Stimulated activated CD4-positive, alpha-beta T cell treated with anti-CD3 and anti-CD28 coated beads, Interleukin-12 subunit alpha, Interleukin-12 subunit beta, amount 100 ng/mL, for 4 hours (primary cell): ENCODE results near the gene PWWP2A.
A peak's percentile ranks its signal among the peaks of the same experiment; 100 is the strongest.
"Not testable (repeated sequence)": the region's sequence is repeated elsewhere in the genome, so short reads cannot be mapped to it uniquely, and the experiment has no call there.

Source experiments
- DNase-seq: peaks from one replicate; pipeline ENCODE4 v3.0.0-alpha.2; 2020

Gene PWWP2A, protein sequence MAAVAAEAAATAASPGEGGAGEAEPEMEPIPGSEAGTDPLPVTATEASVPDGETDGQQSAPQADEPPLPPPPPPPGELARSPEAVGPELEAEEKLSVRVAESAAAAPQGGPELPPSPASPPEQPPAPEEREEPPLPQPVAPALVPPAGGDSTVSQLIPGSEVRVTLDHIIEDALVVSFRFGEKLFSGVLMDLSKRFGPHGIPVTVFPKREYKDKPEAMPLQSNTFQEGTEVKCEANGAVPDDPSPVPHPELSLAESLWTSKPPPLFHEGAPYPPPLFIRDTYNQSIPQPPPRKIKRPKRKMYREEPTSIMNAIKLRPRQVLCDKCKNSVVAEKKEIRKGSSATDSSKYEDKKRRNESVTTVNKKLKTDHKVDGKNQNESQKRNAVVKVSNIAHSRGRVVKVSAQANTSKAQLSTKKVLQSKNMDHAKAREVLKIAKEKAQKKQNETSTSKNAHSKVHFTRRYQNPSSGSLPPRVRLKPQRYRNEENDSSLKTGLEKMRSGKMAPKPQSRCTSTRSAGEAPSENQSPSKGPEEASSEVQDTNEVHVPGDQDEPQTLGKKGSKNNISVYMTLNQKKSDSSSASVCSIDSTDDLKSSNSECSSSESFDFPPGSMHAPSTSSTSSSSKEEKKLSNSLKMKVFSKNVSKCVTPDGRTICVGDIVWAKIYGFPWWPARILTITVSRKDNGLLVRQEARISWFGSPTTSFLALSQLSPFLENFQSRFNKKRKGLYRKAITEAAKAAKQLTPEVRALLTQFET

DNA sequence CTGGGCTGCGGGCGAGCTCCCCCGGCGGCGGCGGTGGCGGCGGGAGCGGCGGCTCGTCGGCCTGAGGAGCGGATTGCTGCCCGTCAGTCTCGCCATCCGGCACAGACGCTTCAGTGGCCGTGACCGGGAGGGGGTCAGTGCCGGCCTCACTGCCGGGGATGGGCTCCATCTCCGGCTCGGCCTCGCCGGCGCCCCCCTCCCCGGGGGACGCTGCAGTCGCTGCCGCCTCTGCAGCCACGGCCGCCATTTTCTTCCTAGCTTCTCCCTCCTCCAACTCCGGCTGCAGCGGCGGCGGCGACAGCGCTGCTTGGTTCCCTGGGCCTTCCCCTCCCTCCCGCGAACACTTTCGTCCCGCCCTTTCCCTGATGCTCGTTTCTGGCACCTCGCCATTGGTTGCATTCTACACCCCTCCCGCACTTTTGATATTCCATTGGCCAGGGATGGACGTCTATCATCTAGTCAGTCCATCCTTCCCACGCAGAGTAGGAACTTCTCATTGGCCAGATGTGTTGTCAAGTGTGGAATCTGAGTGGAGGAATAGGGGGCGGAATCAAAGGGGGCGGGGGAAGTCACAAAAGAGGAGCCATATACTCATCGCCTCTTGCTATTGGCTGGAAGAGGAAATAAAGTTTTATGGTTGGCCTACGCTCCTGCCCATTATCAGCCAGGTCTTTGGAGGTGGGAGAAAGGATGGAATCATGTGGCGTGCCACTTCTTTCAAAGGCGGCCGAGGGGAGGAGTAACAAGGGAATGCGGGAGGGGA is at the start of gene PWWP2A:
TSS of gene PWWP2A (minus strand) at position 309 of the 763 bp plus-strand sequence. CDS start at position 247, 62 bp downstream.
- peak; percentile 94 for DNase-seq

DNA sequence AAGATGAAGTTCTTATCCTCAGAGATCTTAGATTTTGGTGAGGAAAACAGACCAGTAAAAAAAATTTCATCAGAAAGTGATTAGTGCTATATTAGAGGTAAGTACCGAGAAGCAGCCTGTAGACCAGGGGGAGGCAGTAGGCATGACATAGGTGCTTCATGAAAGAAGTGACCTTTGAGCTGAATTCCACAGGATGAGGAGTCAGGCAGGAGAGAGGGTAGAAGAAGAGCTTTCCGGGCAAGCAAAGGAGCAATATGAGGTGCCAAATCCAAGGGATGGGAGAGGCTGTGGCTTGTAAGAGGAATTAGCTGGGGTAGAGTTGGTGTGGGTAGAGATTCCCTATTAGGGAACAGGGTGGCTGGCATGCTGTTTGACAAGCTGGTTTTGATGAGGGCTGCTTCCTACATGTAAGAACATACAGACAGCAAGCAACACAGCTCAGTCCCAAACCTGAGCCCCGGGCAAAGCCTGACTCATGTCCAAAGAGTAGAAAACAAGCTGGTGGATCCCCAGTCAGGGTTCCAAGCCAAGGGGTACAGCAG is 48.4 kb upstream of the PWWP2A start:
- no peak for DNase-seq

DNA sequence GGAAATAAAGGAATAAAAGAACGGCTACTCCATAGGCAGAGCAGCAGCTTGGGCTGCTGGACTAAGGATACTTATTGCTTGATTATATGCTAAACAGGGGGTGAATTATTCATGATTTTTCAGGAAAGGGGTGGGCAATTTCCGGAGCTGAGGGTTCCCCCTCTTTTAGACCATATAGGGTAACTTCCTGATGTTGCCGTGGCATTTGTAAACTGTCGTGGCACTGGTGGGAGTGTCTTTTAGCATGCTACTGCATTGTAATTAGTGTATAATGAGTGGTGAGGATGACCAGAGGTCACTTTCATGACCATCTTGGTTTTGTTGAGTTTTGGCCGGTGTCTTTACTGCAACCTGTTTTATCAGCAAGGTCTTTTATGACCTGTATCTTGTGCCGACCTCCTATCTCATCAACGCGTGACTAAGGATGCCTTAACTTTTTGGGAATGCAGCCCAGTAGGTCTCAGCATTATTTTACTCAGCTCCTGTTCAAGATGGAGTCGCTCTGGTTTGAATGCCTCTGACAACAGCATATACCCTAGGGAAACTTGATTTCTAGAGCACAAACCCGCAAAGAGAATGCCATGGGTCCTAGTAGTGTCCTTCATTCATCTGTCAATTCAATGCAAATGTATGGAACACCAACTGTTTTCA is 47.8 kb upstream of the PWWP2A start:
- DNase-seq: no peak

DNA sequence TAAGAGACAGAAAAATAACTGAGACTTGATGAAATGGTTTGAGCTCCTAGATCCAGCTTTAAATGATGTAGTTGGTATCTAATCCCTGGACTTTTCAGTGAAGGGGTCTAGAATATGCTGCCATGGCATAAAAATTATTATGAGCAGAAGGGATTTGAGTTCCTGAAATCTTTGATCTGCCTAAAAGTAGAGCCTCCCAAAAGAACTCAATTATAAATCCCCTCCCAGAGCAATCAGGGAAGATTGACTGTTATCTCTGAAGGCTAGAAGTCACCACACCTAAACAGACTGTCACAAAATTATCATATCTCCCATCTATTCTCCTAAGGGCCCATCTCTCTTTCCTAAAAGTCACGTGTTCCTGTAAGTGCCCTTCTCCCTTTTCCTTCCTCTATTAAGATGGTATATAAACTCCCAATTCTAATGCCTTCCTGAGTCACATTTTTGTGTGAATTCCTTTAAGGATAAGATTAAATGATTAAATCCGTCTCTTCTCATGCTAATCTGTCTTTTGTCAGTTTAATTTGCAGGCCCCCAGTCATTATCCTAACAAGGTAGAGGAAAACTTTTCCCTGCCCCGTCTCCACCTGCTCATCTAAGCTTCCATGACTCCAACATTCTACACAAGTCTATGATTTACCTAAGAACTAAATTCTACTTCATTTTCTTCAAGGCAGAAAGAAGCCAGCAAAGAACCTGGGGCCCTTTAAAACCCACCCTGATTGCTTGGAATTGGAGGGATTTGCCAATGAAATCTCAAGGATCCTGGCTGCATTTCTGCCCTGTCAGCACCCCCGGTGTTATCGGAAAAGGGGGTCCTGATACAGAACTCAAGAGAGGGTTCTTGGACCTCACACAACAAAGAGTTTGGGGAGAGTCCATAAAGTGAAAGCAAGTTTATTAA is 47.1 kb upstream of the PWWP2A start:
- DNase-seq: no peak

DNA sequence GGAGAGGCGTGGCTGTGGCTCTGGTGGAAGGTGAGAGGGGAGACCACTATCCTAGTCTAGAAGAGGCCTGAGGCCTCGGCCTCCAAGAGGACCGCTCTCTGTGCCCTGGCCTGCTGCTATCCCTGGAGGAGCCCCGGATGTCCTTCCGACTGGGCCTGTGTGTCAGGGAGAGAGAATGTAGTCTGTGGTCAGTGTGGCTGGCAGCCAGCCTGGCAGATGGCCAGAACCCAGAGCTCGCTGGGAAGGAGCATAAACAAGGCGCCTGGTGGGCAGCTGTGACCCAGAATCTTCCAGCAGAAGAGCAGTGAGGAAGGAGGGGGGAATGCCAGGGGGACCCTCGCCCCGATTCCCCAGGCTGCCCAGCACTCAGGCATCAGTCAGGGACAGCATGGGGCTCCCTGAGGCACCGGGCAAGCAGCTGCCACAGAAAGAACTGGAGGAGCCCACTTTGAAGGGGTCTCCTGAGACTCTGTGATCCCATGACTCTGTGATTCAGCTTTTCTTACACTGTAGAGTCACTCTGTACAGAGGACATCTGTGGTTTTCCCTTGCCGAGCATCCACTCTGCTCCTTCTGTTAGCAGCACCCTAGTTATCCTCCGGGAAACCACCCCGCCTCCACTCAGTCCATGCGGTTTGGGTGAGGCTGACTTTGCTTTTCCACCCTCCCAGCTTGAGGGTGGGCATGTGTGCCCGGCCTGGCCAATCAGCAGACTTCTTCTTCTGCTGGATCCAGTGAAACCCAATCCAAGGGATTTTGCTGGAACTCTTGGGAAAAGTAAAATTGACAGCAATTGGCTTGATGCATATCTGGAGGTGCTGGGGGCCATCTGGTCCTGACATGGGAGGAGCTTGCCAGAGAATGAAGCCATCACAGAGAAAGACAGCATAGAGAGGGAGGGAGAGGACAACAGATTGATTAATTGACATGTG is 46.2 kb upstream of the PWWP2A start:
- no peak for DNase-seq

DNA sequence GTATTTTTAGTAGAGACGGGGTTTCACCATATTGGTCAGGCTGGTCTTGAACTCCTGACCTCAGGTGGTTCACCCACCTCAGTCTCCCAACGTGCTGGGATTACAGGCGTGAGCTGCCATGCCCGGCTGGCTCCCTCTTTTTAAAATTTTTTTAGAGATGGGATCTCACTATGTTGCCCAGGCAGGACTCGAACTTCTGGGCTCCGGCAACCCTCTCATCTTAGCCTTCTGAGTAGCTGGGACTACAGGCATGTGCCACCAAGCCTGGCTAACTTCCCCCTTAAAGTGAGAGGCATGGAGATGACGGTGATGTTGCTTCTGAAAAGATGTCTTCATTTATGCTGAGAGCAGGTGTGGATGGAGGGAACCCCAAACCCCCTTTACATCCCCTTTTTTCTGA is 43.7 kb upstream of the PWWP2A start:
- no peak for DNase-seq

DNA sequence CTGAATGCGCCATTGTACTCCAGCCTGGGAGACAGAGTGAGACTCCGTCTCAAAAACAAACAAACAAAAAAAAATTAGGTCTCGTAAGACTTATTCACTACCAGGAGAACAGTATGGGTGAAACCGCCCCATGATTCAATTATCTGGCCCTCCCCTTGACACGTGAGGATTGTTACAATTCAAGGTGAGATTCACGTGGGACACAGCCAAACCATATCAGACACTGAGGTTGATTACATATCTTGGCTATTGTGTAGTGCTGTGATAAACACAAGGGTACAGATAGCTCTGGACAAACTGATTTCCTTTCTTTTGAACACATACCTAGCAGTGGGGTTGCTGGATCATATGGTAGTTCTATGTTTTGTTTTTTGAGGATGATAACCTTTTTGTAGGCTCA is 42.4 kb upstream of the PWWP2A start:
- no peak for DNase-seq

DNA sequence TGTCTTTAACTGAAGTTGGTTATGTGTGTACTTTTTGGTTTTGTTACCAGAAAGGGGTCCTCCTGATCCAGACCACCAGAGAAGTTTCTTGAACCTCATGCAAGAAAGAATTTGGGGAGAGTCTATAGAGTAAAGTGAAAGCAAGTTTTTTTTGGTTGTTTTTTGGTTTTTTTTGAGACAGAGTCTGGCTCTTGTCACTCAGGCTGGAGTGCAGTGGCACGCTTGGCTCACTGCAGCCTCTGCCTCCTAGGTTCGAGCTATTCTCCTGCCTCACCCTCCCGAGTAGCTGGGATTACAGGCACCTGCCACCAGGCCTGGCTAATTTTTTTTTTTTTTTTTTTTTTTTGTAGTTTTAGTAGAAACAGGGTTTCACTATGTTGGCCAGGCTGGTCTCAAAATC is 41.6 kb upstream of the PWWP2A start:
- not testable (repeated sequence) for DNase-seq

DNA sequence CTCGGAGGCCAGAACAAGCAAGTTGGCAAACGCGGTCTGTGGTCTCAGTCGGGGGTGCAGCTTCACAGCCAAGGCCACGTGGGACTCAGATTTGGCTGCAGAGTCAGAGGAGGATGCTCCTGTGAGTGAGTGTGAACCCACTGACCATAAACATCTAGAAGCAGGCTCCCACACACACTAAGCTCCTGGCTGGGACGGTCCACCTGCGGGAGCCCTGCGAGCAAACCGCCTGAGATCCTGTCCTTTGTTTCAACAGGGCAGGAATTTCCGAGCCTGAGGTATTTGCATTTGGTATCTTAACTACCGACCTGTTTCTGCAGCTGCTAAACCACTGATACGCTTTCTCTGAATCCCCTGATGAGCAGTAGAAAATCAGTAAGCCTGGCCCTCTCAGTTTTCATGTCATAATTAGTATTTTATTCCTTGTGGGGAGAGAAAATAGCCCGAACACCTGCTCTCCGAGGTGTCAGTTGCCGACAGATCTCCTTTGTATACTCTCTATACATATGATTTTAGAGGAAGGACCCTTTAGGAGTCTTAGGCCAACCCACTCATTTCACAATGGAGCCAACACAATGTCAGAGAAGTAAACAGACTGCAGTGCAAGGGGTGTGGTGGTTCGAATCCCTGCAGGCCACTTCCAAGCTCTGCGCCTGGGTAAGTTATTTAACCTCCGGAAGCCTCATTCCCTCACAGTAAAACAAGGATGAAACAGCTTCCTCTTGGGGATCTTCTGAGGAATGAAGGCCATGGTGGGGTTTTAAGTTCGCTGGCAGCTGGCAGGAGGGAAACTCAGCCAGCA is 40.9 kb upstream of the PWWP2A start:
- no peak for DNase-seq

DNA sequence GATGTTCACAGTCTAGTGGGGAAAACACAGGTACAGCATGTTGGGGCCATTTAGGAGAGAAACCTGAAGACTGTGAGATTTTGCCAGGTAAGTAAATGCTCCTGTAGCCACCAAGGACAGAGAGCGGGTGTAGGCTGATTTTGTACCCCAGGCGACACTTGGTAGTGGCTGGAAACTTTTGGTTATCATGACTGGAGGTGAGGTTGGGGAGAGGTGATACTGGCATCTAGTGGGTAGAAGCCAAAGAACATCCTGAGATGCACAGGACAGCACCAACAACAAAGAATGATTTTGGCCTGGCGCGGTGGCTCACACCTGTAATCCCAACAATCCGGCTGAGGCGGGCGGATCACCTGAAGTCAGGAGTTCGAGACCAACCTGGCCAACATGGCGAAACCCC is 38.8 kb upstream of the PWWP2A start:
- DNase-seq: no peak

DNA sequence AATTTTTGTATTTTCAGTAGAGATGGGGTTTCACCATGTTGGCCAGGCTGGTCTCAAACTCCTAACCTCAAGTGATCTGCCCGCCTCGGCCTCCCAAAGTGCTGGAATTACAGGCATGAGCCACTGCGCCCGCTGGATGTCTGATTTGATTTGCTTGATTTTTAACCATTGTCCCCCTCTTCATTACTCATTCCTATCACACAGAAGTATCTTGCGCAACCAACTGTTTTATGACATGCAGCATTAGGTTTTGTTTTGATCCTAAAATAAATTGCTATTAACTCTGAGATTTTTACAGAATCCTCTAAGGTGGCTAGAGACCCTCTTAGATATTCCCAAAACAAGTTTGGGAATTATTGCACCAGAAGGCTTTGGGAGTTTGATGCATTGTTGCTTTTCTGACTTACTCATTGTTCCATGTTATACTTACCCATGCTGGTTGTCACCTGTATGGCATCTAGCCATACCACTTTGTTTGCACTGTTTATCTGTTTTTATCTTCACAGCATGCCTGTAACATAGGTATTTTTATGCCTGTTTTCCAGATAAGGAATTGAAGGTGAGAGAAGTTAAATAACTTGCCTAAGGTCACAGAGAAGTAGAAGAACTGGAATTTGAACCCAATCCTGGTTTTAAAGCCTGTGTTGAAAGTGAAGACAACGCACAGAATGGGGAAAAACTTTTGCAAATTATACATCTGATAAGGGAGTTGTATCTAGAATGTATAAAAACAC is 35.9 kb upstream of the PWWP2A start:
- no peak for DNase-seq

DNA sequence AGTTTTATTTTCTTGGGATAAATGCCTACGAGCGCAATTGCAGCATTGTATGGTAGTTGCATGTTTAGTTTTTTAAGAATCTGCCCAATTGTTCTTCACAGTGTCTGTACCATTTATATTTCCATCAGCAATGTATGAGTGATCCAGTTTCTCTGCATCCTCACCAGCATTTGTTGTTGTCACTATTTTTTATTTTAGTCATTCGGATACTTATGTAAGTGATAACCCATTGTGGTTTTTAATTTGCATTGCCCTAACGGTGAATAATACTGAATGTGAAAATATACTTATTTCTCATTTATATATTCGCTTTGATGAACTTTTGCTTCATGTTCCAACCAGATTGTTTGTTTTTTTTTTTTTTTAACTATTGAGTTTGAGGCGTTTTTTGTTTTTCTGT is 33.7 kb upstream of the PWWP2A start:
- no peak for DNase-seq

DNA sequence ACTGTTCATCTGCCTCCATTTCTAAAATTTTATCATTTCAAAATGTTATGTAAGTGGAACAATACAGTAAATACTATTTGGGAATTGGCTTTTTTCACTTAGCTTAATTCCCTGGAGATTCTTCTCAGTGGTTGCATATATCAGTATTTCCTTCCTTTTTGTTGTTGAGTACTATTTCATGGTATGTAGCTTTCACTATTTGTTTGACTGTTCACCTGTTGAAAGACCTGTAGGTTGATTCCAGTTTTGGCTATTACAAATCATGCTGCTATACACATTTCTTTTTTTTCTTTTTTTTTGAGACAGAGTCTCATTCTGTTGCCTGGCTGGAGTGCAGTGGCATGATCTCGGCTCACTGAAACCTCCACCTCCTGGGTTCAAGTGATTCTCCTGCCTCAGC is 33.0 kb upstream of the PWWP2A start:
- DNase-seq: no peak

DNA sequence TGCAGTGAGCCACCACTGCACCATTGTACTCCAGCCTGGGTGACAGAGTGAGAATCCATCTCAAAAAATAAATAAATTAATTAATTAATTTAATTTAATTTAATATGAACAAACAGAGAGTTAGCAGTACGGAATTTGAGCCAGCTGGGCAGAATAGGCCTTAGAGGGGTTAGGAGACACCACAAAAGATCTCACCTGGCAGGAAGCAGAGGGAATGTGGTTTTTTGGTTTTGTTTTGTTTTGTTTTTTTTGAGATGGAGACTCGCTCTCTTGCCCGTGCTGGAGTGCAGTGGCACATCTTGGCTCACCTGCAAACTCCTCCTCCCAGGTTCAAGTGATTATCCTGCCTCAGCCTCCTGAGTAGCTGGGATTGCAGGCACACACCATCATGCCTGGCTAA is 31.8 kb upstream of the PWWP2A start:
- no peak for DNase-seq

DNA sequence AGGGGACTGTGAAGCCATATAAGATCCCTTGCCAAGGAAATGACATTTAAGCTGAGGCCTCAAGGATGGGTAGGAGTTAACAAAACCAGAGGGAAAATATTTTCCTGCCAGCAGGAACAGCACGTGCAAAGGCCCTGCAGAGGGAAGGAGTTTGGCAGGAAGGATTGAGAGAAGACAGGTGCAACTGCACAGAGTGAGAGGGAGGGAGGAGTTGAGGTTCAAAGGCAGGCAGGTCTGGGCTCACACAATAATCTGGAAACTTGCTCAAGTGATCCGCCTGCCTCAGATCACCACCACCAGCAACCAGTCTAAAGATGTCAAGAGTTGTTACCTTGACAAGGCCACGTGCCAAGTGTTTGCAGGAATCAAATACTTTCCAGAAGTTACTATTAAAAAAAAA is 31.1 kb upstream of the PWWP2A start:
- DNase-seq: no peak

DNA sequence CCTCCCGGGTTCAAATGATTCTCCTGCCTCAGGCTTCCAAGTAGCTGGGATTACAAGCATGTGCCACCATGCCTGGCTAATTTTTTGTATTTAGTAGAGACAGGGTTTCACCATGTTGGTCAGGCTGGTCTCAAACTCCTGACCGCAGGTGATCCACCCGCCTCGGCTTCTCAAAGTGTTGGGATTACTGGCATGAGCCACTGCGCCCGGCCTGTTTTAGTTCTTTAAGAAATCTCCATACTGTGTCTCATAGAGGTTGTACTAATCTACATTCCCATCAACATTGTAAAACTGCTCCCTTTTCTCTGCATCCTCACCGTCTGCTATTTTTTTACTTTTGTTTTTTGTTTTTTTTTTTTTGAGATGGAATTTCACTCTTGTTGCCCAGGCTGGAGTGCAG is 25.2 kb upstream of the PWWP2A start:
- DNase-seq: not testable (repeated sequence)

DNA sequence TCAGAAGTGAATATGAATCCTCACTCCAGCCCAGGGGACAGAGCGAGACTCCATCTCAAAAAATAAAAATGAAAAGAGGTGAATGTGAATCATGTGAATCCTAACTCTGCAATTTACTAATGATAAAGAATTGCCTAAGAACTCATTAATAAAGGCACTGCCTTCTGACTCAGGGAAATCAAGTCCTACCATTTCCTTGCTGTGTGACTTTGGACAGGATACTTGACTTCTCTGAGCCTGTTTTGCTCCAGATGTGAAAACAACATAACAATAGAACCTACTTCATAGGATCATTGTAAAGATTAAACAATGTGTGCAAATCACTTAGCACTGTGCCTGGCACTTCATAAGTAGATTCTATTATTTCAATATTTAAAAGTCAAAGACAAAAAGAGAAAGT is 15.1 kb upstream of the PWWP2A start:
- DNase-seq: no peak

DNA sequence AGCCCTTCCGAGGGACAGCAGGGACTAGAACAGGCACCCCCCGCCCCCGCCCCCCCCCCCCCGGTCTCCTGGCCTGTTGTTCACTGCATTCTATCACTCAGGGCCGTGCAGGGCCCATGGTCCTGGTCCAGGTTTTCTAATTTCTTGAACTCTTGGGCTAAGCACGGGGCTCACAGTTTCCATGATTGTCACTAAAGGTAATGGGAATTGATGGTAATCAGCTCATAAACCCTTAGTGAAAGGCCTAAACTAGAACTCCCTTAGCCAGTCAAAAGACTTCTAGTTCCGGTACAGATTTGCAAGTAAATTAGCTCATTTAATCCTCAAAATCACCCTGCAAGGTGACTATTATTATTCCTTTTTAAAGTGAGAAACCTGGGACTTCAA is 14.7 kb upstream of the PWWP2A start:
- no peak for DNase-seq
